Mesenteric fat pad (tissue), 1 donor: Measurements from ENCODE around the gene GPR25. TPM values are rescaled to one million over a fixed set of nuclear protein-coding genes. Genes with fewer than 3 reads are reported as not detected.
"Not testable (repeated sequence)": the region's sequence is repeated elsewhere in the genome, so short reads cannot be mapped to it uniquely, and the experiment has no call there.

Experiments used
- DNase-seq: peaks from one replicate; pipeline ENCODE4 v3.0.0-alpha.2; 2020; ENCODE audit warnings: low spot score
- total RNA-seq: library from RNA; stranded (reverse); fragmentation: NEBNext Ultra II Directional; extraction: Animal tissue kit (Norgen Biotek cat#: 25700); gene quantifications from one replicate; pipeline ENCODE4 v1.2.1, GENCODE V29; 2021
- donor health status: DM: yes; HTN: yes; CAD: no.

Gene GPR25
- total RNA-seq, 1 donor from 2014 or later: not detected

- DNase-seq: no peak
These were observed 38.6 kb downstream of the GPR25 start for GRCh38 chr1:200911361-200911760.

- DNase-seq: not testable (repeated sequence)
These were observed 39.2 kb downstream of the GPR25 start for GRCh38 chr1:200911936-200912335.

GRCh38 chr1:200912737-200913407, 40.1 kb downstream of the GPR25 start:
- no peak for DNase-seq

GRCh38 chr1:200916152-200916551, 43.4 kb downstream of the GPR25 start:
- DNase-seq: no peak

- DNase-seq: no peak
These were observed 43.9 kb downstream of the GPR25 start for GRCh38 chr1:200916681-200917080.

GRCh38 chr1:200917291-200917817, 44.6 kb downstream of the GPR25 start:
- peak; percentile 43 for DNase-seq

GRCh38 chr1:200918006-200918405, 45.2 kb downstream of the GPR25 start:
- DNase-seq: no peak

- DNase-seq: peak; percentile 53
These were observed 46.6 kb downstream of the GPR25 start for GRCh38 chr1:200919386-200919785.

GRCh38 chr1:200921571-200922110, 48.9 kb downstream of the GPR25 start:
- DNase-seq: peak; percentile 73

GRCh38 chr1:200922406-200922805, 49.6 kb downstream of the GPR25 start:
- peak; percentile 30 for DNase-seq

GRCh38 chr1:200923601-200924000, 50.8 kb downstream of the GPR25 start:
- no peak for DNase-seq

Other genes with a start within 250 kb of the GPR25 start
- gene DDX59, start 203.1 kb upstream of the GPR25 start, total RNA-seq: 17.1 TPM
- 36.4 TPM for gene CAMSAP2, start 134.1 kb upstream of the GPR25 start, total RNA-seq
- 0.16 TPM for gene INAVA, start 21.9 kb downstream of the GPR25 start, total RNA-seq
- gene KIF21B, start 150.7 kb downstream of the GPR25 start, total RNA-seq: 2.8 TPM
- not detected for gene CACNA1S, start 239.4 kb downstream of the GPR25 start, total RNA-seq